ENCODE data around the gene CARNS1. TPM values are rescaled to one million over a fixed set of nuclear protein-coding genes. Genes with fewer than 3 reads are reported as not detected.
A peak's percentile ranks its signal among the peaks of the same experiment; 100 is the strongest.

Gene CARNS1
- total RNA-seq, 1 donor from 2014 or later: 17.2 TPM

DNA sequence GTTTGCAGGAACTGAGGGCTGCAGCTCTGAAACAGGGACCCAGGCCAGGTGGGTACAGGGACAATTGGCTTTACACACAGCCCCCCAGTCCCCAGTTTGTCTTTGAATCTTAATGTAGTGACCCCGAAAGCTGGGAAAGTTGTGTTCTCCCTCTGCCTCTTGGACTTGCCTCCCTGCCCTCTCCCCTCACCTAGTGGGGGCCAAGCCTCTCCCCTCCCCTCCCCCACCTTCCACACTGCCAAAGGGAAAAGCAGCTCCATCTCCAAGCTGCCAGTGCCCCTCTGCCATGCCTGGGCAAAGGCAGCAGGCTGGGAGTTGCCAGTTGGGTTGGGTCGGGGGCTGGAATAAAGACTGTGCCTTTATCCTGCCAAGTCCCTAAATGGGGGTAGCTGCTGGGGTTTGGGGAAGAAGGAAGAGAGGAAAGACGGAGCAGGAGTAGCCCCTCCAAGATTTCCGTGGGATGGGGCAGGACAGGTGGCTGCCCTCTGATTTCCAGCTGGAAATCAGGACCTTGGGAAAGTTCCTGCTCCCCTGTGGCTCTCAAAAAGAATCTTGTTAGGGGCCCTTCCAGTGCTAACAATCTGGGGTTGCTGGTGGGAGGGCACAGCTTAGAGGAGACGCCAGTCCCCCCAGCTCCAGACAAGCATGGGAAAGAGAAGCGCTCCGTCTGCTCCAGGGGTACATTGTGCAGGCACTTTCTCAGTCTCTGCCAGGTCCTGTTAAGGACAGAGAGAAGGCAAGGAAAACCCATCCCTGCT lies 39.2 kb upstream of the CARNS1 start:
- Histone ChIP-seq H3K36me3 (ENCODE audit: control insufficient read depth in 3 of 3, insufficient read depth in 3 of 3, low read length in 3 of 3) (no peaks in the 10 kb centered on the region), H3K27ac (ENCODE audit: low read depth, low read length) (no peak overlapping the region), H3K27me3 (ENCODE audit: control insufficient read depth in 3 of 3, insufficient read depth in 3 of 3, low read length in 3 of 3) (peaks cover 12 to 40% (median 37%) of the 10 kb centered on the region in 3 donors), H3K9ac (ENCODE audit: low read depth in 1 of 3, low read length in 3 of 3) (no peak overlapping the region), H3K4me1 (ENCODE audit: control insufficient read depth in 3 of 3, insufficient read depth in 3 of 3, low read length in 3 of 3) (peaks cover 16 to 20% (median 19%) of the 10 kb centered on the region in 3 donors), H3K4me3 (ENCODE audit: low read length in 3 of 3) (no peak overlapping the region), H3K9me3 (ENCODE audit: control insufficient read depth in 3 of 3, low read length in 3 of 3) (no peaks in the 10 kb centered on the region)

DNA sequence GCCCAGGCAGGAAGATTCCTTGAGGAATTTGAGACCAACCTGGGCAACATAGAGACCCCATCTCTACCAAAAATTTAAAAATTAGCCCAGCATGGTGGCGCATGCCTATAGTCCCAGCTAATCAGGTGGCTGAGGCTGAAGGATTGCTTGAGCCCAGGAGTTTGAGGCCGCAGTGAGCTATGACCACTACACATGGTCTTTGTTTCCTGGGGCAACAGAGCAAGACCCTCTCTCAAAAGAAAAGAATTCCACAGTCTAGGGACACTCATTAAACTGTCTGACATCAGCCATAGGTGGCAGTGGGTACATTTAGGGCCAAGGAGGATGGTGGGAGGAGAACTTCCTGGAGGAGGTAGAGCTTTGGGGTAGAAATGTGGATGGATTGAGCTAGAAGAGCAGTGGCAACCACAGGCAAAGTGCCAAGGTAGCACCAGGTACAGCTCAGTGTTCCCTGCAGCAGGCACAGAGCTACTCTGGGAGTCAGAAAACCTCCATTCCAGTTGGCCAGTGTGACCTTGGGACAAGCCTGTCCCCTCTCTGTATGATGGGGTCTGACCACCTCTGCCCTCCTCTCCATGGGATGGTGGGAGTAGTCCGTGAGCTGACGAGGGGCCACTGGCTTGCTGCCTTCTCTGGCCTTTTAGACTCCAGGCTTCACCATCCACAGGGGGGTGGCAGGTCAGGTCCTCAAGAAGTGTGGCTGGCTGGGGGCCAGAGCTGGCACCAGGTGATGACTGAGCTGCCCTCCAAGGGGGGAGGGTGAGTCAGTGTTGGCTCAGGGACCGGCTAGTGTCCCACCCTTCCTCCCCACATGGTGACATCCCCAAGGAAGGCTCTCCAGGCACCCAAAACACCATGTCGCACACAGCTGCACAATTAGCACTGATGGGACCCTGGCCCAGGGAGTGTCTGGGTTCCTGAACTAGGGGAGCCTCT lies 38.3 kb upstream of the CARNS1 start:
- Histone ChIP-seq H3K27ac (ENCODE audit: low read depth, low read length) (no peak overlapping the region), H3K4me1 (ENCODE audit: control insufficient read depth in 3 of 3, insufficient read depth in 3 of 3, low read length in 3 of 3) (peaks cover 11 to 13% (median 11%) of the 10 kb centered on the region in 3 donors), H3K9ac (ENCODE audit: low read depth in 1 of 3, low read length in 3 of 3) (no peak overlapping the region), H3K9me3 (ENCODE audit: control insufficient read depth in 3 of 3, low read length in 3 of 3) (no peaks in the 10 kb centered on the region), H3K27me3 (ENCODE audit: control insufficient read depth in 3 of 3, insufficient read depth in 3 of 3, low read length in 3 of 3) (peaks cover 12 to 35% (median 33%) of the 10 kb centered on the region in 3 donors), H3K36me3 (ENCODE audit: control insufficient read depth in 3 of 3, insufficient read depth in 3 of 3, low read length in 3 of 3) (no peaks in the 10 kb centered on the region), H3K4me3 (ENCODE audit: low read length in 3 of 3) (no peak overlapping the region)

DNA sequence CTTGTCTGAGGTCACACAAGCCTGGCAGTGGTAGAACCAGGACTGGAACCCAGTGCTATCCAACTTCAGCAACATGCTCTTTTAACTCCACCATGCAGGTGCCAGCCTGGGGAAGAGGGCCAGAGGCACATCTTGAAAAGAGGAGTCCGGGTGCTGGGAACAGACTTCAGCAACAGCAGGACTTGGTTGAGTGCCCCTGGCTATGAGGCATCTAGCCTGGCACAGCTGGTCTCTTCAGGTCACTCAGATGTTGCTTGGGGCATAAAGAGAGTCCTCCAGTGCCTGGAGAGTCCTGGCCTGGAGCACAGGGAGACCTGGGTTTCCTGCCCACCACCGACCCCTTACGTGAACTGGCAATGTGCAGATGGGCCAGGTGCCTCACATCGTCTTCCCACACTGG lies 36.9 kb upstream of the CARNS1 start:
- H3K27ac ChIP-seq (ENCODE audit: low read depth, low read length): no peak overlapping the region
- no peak overlapping the region for H3K4me3 ChIP-seq (ENCODE audit: low read length in 3 of 3)
- H3K9ac ChIP-seq (ENCODE audit: low read depth in 1 of 3, low read length in 3 of 3): no peak overlapping the region
- H3K9me3 ChIP-seq (ENCODE audit: control insufficient read depth in 3 of 3, low read length in 3 of 3): no peaks in the 10 kb centered on the region
- peaks cover 12 to 41% (median 34%) of the 10 kb centered on the region in 3 donors for H3K27me3 ChIP-seq (ENCODE audit: control insufficient read depth in 3 of 3, insufficient read depth in 3 of 3, low read length in 3 of 3)
- no peaks in the 10 kb centered on the region for H3K36me3 ChIP-seq (ENCODE audit: control insufficient read depth in 3 of 3, insufficient read depth in 3 of 3, low read length in 3 of 3)
- peaks cover 13 to 18% (median 13%) of the 10 kb centered on the region in 3 donors for H3K4me1 ChIP-seq (ENCODE audit: control insufficient read depth in 3 of 3, insufficient read depth in 3 of 3, low read length in 3 of 3)

DNA sequence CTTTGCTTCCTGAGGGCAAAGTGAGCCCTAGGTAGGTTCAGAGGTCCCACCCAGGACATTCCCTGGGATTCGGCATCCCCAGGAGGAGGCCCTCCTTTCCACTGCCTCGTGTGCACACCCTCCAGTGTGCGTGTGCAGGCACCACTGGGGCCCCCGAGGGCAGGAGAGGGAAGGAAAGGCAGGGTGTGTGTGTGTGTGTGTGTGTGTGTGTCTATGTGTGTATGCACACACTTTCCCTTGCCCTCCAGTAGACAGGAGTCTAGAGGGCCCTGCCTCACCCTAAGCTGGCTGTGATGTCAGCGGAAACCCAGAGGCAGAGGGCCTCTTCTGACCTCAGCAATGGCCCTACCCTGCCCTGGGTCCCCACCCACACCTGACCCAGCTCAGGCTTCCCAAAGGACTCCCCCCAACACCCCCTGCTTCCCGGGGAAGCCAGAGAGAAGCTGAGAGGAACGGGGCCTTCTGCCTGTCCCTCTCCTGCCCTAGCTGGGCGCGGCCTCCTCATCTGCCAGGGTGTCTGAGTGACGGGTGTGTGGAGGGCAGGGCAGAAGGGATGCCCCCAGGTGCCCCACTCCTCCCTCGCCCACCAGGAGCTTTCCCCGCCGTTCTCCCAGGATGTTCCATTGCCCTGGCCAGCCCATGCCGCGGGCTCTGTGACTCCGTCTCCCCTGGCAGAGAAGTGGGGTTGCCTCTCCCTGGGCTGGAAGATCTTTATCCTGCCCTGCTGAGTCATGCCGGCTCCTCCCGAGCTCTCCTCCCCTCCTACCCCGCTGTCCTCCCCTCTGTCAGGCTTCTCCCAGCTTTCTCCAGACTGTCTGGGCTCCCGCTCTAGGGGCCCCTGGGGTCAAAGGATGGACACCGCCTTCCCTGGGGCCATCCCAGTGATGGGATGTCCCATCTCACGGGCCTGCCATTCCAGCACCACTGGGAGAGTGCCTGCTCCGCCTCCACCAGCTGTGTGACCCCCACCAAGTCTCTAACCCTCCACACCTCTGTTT lies 36.1 kb upstream of the CARNS1 start:
- Histone ChIP-seq H3K27ac (ENCODE audit: low read depth, low read length) (no peak overlapping the region), H3K36me3 (ENCODE audit: control insufficient read depth in 3 of 3, insufficient read depth in 3 of 3, low read length in 3 of 3) (no peaks in the 10 kb centered on the region), H3K4me3 (ENCODE audit: low read length in 3 of 3) (no peak overlapping the region), H3K4me1 (ENCODE audit: control insufficient read depth in 3 of 3, insufficient read depth in 3 of 3, low read length in 3 of 3) (peaks cover 8 to 11% (median 9%) of the 10 kb centered on the region in 3 donors), H3K27me3 (ENCODE audit: control insufficient read depth in 3 of 3, insufficient read depth in 3 of 3, low read length in 3 of 3) (peaks cover 8 to 37% (median 30%) of the 10 kb centered on the region in 3 donors), H3K9me3 (ENCODE audit: control insufficient read depth in 3 of 3, low read length in 3 of 3) (no peaks in the 10 kb centered on the region), H3K9ac (ENCODE audit: low read depth in 1 of 3, low read length in 3 of 3) (no peak overlapping the region)

DNA sequence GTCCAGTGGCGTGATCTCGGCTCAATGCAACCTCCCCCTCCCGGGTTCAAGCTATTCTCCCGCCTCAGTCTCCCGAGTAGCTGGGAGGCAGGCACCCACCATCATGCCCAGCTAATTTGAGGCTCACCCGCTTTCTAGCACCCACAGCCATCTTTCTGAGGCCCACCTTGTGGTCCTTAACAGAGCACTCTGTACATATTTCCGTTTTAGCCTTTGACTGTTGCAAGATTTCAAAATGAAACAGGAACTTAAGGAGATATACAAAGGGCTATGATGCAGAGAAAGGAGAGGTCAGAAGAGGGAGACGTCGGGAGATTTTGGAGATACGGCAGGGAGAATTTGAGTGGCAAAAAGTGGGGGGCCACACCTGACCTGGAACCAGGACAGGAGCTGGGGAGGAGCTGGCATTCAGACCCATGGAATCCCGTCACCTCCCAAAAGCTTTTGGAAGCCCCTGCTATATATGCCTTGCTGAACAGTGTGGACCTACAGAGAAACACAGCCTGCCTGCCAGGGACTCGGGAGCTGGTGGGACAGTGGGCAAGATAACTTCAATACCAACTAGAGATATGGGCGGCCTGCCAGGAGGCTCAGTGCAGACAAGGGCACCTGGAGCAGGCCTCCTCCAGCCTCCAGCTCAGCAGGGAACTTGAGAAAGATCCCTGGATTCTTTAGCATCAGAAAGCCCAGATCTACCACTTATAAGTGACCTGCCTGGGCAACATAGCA lies 34.1 kb upstream of the CARNS1 start:
- H3K9ac ChIP-seq (ENCODE audit: low read depth in 1 of 3, low read length in 3 of 3): no peak overlapping the region
- H3K27me3 ChIP-seq (ENCODE audit: control insufficient read depth in 3 of 3, insufficient read depth in 3 of 3, low read length in 3 of 3): peaks cover 8 to 36% (median 17%) of the 10 kb centered on the region in 3 donors
- no peaks in the 10 kb centered on the region for H3K9me3 ChIP-seq (ENCODE audit: control insufficient read depth in 3 of 3, low read length in 3 of 3)
- no peaks in the 10 kb centered on the region for H3K36me3 ChIP-seq (ENCODE audit: control insufficient read depth in 3 of 3, insufficient read depth in 3 of 3, low read length in 3 of 3)
- peaks cover 2 to 13% (median 4%) of the 10 kb centered on the region in 3 donors for H3K4me1 ChIP-seq (ENCODE audit: control insufficient read depth in 3 of 3, insufficient read depth in 3 of 3, low read length in 3 of 3)
- no peak overlapping the region for H3K4me3 ChIP-seq (ENCODE audit: low read length in 3 of 3)
- no peak overlapping the region for H3K27ac ChIP-seq (ENCODE audit: low read depth, low read length)

DNA sequence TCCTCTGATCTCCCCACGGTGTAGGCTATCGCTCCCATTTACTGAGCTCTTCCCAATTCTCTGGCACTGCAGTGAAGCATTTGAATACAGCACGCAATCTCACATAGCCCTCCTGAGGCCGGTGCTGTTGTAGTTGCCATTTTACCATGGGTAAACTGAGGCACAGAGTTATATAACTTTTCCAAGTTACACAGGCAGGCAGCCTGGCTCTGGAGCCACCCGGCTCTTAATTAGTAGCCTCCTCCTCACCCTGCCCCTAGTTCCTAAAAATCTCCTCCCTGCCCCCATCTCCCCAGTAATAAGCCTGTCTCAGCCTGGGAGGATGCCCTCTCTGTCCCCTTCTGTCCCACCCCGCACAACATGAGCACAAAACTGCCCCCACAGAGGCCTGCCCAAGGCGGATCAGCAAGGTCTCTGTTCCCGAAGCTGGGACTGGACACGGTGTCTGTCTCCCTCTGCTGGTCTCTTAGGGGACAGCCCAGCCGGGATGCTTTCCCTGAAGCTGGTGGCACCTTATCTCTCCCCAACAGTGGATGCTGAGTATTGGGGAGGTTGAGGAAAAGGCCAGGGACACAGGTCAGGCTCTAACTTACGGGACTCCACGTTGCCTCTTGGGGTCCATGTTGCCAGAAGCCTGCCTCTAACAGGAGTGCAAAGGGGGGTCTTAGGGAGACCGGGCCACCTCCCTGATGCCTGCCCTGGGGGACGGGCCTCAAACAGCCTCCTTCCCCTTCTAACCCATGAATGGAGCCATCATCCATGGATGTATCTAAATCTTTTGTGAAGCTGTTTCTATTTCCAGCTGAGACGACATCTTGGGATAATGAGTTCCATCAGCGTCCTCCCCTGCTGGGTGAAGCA lies 33.0 kb upstream of the CARNS1 start:
- H3K27ac ChIP-seq (ENCODE audit: low read depth, low read length): no peak overlapping the region
- no peaks in the 10 kb centered on the region for H3K9me3 ChIP-seq (ENCODE audit: control insufficient read depth in 3 of 3, low read length in 3 of 3)
- peaks cover 6 to 27% (median 7%) of the 10 kb centered on the region in 3 donors for H3K27me3 ChIP-seq (ENCODE audit: control insufficient read depth in 3 of 3, insufficient read depth in 3 of 3, low read length in 3 of 3)
- H3K4me3 ChIP-seq (ENCODE audit: low read length in 3 of 3): no peak overlapping the region
- H3K36me3 ChIP-seq (ENCODE audit: control insufficient read depth in 3 of 3, insufficient read depth in 3 of 3, low read length in 3 of 3): no peaks in the 10 kb centered on the region
- peaks cover 2 to 13% (median 4%) of the 10 kb centered on the region in 3 donors for H3K4me1 ChIP-seq (ENCODE audit: control insufficient read depth in 3 of 3, insufficient read depth in 3 of 3, low read length in 3 of 3)
- no peak overlapping the region for H3K9ac ChIP-seq (ENCODE audit: low read depth in 1 of 3, low read length in 3 of 3)

DNA sequence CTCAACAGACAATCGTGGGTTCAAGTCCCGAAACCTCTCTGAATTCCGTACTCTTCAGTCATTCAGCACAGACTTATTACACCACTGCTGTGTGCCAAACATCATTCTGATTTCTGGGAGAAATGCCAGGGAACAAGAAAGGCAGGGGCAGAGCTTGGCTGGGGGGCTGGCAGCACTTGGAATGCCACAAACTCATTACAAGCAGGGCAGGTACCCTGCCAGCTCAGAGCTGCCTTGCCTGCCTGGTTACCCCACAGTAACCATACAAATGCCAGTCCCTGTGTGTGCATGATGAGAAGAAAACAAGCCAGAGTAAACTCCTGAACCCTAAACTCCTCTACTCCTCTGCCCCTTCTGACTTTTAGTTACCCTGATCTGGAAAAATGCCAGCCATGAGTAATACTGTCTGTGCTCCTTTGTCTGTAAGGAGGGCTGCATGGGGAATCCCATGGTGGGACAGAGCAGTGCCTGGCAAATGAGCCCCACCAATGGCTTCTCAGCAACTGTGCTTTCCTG lies 30.6 kb upstream of the CARNS1 start:
- no peaks in the 10 kb centered on the region for H3K36me3 ChIP-seq (ENCODE audit: control insufficient read depth in 3 of 3, insufficient read depth in 3 of 3, low read length in 3 of 3)
- no peak overlapping the region for H3K27ac ChIP-seq (ENCODE audit: low read depth, low read length)
- peak overlapping the region in 1 of 3 donors; percentile 23 for H3K9ac ChIP-seq (ENCODE audit: low read depth in 1 of 3, low read length in 3 of 3)
- peaks cover 4 to 21% (median 5%) of the 10 kb centered on the region in 3 donors for H3K4me1 ChIP-seq (ENCODE audit: control insufficient read depth in 3 of 3, insufficient read depth in 3 of 3, low read length in 3 of 3)
- H3K27me3 ChIP-seq (ENCODE audit: control insufficient read depth in 3 of 3, insufficient read depth in 3 of 3, low read length in 3 of 3): peaks cover 2 to 20% (median 7%) of the 10 kb centered on the region in 3 donors
- H3K4me3 ChIP-seq (ENCODE audit: low read length in 3 of 3): no peak overlapping the region
- no peaks in the 10 kb centered on the region for H3K9me3 ChIP-seq (ENCODE audit: control insufficient read depth in 3 of 3, low read length in 3 of 3)

DNA sequence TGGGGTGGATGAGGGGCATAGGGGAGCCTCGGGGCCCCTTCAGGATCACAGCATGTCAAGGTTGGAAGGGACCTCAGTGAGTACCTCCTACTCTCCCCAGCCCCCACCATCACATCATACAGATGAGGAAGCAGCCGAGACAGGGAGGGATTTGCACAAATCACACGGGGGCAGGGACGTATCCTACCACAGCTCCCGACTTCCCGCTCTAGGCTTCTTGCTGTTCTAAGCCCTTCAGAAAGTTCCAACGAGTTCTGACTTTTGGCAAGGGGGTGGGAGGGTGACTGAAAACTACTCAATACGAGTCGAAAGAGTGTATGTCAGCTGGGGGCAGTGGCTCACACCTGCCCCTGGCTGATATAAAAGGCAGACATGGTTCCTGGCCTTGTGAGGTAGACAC lies 28.4 kb upstream of the CARNS1 start:
- Histone ChIP-seq H3K27ac (ENCODE audit: low read depth, low read length) (no peak overlapping the region), H3K4me1 (ENCODE audit: control insufficient read depth in 3 of 3, insufficient read depth in 3 of 3, low read length in 3 of 3) (peaks cover 10 to 34% (median 12%) of the 10 kb centered on the region in 3 donors), H3K36me3 (ENCODE audit: control insufficient read depth in 3 of 3, insufficient read depth in 3 of 3, low read length in 3 of 3) (no peaks in the 10 kb centered on the region), H3K27me3 (ENCODE audit: control insufficient read depth in 3 of 3, insufficient read depth in 3 of 3, low read length in 3 of 3) (peaks cover 2 to 20% (median 7%) of the 10 kb centered on the region in 3 donors), H3K9ac (ENCODE audit: low read depth in 1 of 3, low read length in 3 of 3) (no peak overlapping the region), H3K9me3 (ENCODE audit: control insufficient read depth in 3 of 3, low read length in 3 of 3) (no peaks in the 10 kb centered on the region), H3K4me3 (ENCODE audit: low read length in 3 of 3) (no peak overlapping the region)
